ENCODE data around the gene PHLDB1.
"Not testable (repeated sequence)": the region's sequence is repeated elsewhere in the genome, so short reads cannot be mapped to it uniquely, and the experiment has no call there.

Gene PHLDB1

GRCh38 chr11:118660681-118661424 lies 53.4 kb downstream of the PHLDB1 start:
- DNase-seq, result no peak

- no peak for DNase-seq
Observed at GRCh38 chr11:118661425-118662301, 54.2 kb downstream of the PHLDB1 start.

DNA sequence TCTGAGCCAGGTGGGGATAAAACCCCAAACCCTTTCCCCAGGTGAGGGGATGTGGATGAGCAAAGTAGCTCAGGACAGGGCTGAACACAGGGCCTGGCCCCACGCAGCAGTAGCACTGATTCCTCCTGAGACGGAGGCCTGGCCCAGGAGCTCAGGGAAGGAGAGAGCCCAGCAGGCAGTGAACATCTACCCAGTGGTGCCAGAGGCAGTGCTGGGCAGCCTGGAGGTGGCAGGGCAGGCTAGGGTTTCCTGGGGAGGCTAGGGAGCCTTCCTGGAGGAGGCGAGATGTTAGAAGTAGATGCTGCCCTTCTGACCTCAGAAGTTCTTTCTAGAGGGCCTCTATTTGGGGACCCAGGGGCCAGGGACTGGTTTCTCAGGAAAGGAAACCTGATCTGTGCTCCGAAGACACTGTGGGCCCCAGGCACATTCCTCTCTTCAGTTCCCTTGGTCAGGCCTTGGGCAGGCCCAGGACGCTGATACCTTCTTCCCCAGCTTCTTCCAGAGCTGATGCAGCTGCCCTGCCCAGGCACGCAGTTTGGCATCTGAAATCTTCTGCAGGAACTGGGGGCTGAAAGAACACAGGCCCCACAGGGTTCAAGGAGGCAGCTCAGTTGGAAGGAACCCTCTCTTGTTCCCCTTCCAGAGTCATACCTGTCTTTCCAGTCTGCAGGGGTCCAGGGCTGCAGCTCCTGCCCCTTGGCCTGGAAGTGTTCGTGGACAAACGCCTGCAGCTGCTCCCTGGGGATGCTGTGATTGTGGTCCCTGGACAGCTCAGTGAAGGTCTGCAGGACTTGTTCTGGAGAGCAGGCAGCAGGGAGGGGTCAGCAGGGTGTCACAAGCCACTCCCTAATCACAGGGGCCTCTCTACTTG lies 55.2 kb downstream of the PHLDB1 start:
- DNase-seq, result no peak

GRCh38 chr11:118663381-118663780 lies 56.0 kb downstream of the PHLDB1 start:
- no peak for DNase-seq

DNA sequence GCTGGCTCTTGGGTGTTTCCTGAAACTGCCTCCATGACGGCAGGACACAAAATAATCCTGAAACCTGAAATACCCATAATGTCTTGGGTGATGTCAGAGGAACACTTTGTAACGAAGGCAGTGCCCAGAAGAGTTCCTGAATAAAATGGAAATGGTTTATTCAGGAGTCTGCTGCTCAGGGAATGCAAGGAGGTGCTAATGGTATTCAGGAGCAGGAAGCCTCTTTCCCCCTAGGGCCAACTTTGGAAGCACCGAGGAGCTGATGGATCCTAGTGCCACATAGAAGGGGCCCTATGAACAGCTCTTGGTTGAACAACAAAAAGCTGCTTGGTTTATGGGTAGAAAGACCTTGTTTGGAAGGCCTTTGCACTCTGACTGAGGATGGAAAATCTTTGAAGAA lies 56.5 kb downstream of the PHLDB1 start:
- no peak for DNase-seq

GRCh38 chr11:118666371-118666770 lies 59.0 kb downstream of the PHLDB1 start:
- DNase-seq, result no peak

- no peak for DNase-seq
Observed at GRCh38 chr11:118670063-118670462, 62.6 kb downstream of the PHLDB1 start.

GRCh38 chr11:118671254-118671653 lies 63.8 kb downstream of the PHLDB1 start:
- DNase-seq, result no peak

DNA sequence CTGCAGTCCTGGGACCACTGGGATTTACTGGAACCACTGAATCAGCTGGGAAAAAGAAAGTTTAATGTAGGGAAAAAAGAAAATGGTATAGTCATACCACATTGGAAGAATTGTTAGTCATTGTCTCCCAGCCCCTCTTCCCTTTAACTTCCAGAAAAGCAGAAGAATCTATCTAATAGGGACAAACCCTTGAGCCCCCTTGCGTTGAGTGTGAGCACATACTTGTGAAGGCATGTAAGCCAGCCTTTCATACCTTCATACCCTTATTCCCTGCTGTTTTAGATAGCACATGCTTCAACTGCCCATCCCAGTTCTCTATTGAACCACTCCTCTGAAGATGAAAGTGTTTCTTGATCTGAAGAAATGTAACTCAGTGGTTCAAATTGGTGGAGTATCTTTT lies 65.4 kb downstream of the PHLDB1 start:
- no peak for DNase-seq

- no peak for DNase-seq
Observed at GRCh38 chr11:118673361-118674081, 66.1 kb downstream of the PHLDB1 start.

- DNase-seq, result no peak
Observed at GRCh38 chr11:118674082-118674435, 66.6 kb downstream of the PHLDB1 start.

DNA sequence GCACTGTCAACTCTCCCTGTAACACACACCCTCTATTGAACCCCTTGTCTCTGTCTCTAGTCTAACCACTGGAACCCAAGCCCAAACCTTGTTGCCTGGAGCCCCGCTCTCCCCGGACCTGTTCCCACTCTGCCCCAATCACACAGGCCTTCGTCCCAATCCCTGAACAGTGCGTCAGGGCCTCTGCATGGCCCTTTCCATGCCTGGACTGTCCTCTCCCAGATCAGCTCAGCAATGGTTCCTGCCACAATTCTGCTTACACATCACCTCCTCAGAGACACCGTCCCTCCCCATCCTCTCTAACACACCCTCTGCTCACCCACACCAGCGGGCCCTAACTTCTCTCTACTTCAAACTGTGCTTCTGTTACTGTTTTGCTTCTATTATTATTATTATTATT lies 70.6 kb downstream of the PHLDB1 start:
- DNase-seq, result no peak

- DNase-seq, result not testable (repeated sequence)
Observed at GRCh38 chr11:118678908-118679307, 71.5 kb downstream of the PHLDB1 start.

- DNase-seq, result no peak
Observed at GRCh38 chr11:118679483-118679882, 72.1 kb downstream of the PHLDB1 start, which contains the start of gene TREH. TREH (minus strand) TSS chr11:118679650; CDS start chr11:118679627, 23 bp downstream.

DNA sequence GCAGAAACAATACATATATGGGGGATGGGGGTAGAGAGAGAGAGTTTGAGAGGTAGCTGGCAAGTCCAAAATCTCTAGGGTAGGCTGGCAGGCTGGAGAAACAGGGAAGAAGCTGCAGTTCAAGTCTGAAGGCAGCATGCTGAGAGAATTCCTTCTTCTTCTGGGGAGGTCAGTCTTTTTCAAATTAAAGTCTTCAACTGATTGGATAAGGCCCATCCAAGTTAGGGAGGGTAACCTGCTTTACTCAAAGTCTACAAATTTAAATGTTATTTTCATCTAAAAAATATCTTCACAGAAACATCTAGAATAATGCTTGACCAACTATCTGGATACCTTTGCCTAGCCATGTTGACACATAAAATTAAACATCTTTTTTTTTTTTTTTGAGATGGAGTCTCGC lies 75.0 kb downstream of the PHLDB1 start:
- DNase-seq, result no peak

DNA sequence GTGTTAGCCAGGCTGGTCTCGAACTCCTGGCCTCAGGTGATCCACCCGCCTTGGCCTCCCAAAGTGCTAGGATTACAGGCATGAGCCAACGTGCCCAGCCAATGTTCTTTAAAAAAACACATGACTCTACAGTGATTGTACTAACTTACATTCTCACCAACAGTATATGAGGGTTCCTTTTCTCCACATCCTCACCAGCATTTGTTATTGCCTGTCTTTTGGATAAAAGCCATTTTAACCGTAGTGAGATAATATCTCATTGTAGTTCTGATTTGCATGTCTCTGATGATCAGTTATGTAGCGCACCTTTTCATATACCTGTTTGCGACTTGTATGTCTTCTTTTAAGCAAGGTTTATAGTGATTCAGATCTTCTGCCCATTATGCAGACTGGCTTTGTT lies 75.5 kb downstream of the PHLDB1 start:
- DNase-seq, result not testable (repeated sequence)

DNA sequence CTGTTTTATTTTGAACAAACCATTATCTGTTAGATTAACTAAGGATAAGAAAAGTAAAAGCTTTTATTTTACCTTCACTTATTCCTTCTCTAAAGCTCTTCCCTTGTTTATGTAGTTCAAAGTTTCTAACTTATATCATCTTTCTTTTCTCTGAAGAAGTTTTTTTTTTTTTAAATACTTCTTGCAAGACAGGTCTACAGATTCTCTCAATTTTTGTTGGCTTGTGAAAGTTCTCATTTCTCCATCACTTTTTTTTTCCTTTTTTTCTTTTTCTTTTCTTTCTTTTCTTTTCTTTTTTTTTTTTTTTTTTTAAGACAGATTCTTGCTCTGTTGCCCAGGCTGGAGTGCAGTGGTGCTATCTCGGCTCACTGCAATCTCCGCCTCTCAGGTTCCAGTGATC lies 76.8 kb downstream of the PHLDB1 start:
- DNase-seq, result no peak

DNA sequence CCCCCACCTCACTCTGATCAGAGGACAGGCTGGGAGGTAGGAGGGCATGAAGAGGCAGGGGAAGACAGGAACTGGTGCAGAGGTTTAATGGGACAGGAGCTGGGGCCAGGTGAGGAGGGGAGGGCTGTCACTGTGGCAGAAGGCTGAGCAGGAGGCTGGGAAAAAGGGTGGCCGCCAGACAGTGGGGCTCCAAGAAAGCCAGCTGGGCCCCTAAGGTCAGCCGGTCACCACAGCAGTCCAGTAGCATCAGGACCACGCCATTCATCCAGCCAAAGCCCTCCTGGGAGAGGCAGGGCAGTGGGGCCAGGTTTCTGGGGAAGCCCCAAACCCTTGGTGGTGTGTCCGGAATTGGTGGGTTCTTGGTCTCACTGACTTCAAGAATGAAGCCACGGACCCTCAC lies 80.5 kb downstream of the PHLDB1 start:
- no peak for DNase-seq

GRCh38 chr11:118688339-118688738 lies 80.9 kb downstream of the PHLDB1 start:
- DNase-seq, result not testable (repeated sequence)

- DNase-seq, result no peak
Observed at GRCh38 chr11:118688851-118689502, 81.6 kb downstream of the PHLDB1 start.

DNA sequence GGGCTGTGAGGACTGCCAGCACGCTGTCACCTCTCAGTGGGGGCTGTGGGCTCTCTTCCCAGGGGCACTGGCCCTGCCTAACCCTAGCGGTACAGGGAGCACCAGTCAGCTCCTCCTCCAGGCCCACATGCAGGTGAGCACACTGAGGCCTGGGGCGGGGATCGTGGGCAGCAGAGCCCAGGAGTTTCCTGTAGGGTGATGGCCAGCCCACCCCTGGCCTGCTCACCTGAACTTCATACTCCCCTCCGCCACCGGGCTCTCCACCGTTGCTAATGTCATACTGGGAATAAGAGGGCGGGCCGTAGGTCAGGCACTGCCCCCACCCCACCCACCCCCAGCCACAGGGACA lies 82.1 kb downstream of the PHLDB1 start:
- no peak for DNase-seq
